ENCODE results near the gene NRCAM.

The NRCAM gene

DNA sequence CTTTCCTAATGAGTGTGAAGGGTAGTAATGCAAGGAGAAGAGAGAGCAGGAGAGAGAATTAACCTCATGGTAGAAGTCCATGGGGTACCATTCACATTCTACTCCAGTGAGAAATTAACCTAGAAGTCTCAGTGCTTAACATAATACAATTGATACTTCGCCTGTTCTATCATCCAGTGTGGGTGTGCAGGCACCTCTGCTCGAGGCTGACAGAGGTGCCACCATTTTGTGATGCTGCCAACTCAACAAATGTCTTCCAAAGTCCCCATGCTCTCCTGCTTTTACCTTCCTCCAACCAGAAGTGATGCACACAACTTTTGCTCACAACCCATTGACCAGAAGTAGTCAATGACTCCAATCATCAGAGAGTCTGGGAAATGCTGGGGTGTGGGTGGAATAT lies 207.8 kb downstream of the NRCAM start:
- DNase-seq (ENCODE audit: low read depth, low spot score), result no peak

DNA sequence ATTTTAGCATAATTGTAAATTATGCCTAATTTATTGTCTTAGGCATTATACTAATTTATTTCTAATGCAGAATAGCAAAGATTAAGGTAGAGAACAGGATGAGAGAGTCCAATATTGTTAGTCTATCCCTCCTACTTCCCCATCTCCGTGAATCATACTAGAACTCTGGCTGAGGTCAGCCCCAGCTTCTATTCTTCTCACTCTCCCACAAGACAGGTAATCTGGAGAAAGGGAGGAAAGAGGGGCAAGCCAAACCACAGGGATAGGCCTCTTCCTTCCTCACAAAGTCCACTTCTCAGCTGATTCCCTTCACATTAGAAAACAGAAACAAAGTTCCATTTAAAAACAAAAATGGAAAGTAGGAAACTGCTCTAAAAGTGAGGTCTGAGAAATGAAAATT lies 208.6 kb downstream of the NRCAM start:
- DNase-seq (ENCODE audit: low read depth, low spot score), result no peak

DNA sequence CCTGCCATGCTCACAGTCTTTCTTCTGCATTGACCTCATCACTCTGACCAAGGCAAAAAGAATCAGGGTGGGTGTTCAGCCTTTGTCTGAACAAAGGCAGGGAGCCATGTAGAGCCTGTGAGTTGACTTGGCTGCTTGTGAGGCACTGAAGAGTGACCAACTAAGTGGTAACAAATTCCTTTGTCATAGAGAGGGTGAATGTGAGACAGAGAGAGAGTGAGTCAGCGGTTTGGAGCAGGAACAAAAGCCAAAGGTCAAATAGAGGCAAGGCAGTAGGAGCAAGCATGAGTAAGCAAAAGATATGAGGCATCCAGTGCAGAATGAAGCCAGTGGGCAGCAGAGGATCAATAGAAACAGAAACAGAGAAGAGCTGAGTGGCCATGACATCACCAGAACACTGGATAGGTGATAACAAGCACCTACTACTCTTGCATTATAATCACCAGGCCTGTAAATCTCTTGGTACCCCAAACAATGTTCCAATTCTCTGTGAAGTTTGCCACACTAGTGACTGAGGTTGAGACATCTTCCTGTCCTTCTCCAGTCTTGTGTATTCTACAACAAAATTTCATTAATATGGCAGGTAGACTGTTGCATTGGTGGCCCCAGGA lies 209.9 kb downstream of the NRCAM start:
- no peak for DNase-seq (ENCODE audit: low read depth, low spot score)

DNA sequence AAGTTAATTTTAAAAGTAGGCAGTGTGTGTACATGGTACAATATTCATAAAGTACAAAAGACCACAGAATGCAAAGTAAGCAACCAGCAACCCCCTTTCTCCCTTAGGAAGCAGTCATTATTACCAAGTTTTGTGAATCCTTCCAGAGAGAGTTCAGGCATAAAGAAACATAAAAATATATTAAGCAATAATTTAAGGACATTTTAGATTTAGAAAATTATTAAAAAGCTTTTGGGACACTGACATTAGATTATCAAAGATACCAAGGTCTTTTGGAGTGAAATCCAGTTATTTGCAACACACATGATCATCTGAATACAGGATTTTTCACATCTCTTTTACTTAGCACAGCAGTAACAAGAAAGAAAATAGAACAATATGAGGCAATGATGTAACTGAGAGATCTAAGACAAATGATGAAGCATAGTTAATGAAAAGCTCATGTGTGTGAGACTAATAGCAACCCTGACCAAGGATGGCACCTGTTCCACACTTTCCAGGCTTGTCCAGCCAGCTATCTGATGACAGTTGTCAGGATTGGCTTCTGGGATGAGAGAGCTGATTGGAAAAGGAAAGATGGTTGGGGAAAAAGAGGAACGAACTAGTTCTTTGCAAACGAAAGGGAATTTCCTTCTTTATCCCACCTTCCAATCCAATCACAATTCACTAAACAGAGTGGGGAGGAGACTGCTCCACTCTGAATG lies 210.6 kb downstream of the NRCAM start:
- DNase-seq (ENCODE audit: low read depth, low spot score), result no peak

DNA sequence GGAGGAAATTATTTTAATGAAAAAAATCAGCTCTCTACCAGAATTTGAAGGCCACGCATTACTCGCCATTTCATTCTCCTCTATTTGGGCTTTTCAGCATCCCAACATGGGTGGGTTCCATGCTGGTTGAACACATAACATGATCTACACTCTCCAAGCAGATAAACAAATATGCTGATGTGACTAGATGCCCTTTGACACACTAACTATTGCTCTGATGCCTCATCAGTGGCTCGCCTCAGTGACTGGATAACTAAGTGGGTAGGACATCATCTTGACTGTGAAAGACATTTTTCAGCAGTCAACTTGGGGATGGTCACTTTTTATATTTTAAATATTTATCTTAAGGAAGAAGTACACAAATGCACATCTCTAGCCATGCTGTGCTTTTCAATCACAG lies 212.1 kb downstream of the NRCAM start:
- DNase-seq (ENCODE audit: low read depth, low spot score), result no peak

DNA sequence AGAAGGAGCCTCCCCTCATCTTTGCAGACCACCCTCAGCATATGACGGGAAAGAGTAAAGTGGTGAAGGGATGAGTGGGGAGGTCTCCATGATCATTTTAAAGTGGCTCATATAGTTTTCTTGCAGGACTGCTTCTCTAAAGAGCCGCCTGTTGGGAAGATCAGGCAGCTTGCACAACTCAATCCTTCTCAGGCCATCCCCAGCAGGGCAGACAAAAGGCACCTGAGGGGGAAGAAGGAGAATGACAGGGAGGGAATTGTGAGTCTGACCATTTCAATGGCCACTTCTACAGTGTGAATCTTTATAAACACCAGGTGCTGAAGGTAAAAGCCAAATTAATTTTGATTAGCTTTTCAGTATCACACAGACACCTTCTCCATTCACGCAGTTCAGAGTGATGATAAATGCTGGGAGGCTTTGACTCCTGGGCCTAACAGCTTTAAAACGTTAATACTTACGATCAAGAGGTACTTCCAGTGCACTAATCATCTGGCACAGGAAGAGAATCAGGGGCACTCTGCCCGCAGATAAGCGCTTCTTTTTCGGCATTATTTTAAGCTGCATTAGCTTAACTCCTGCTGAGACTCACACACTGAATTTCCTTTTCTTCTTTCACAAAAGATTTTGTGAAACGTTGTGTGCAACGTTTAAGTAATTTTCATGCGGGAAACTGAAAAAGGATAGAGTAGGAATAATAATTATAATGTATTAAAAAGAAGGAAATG lies 216.6 kb downstream of the NRCAM start:
- DNase-seq (ENCODE audit: low read depth, low spot score), result no peak

DNA sequence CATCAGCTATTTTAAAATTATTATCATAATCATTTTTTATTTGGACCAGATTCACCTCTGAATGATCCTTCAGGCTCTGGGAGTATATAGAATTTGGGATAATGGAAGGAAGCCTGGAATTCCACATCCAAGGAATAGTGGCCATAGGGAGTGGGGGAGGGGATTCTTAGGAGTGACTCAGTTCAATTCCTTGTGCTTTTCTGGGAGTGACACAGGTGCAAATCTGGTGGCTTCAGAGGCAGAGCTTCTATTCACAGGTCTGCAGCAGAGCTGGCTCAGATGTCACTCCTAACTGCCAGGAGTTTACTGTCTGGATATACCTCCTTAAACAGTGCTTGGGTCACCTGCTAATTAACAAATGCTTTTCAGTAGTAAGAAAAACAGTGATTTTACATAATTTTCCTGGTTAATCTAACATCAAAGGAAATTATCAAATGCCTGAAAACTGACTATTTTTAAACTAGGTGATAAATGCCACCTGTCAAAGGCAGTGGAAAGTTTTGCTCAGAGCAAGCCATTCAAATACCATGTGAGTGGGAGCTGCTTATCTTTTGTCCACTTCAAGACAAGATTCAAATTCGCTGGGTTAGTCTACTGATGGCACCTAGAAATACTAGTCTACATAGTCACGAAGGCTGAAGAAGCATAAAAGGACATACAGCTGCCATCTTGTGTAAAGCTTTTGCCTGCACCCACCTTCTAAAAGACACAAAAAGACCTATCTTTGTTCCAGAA lies 219.4 kb downstream of the NRCAM start:
- DNase-seq (ENCODE audit: low read depth, low spot score), result no peak

DNA sequence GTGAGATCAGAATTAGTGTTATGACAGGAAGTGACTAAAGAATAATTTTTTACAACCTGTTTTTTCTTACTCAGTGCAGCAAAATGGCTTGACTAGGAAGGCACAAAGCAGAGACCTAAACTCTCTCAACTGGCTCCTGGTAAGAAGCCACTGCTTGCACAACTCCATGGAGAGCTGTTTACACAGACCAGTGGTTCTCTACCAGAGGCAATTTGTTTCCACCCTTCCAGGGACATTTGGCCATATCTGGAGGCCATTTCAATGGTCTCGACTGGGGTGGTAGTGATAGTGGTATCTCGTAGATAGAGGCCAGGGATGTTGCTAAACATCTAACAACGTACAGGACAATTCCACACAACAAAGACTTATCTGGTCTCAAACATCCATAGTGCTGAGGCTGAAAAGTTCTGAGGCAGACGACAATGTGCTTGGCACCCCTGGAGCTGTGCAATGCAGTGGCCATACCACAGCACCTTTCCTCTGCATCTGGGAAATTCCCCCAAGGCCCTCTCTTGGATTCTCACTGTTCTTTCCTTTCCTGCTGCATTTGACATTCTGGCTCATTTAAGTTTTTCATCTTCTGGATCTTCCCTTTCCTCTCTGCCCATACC lies 220.7 kb downstream of the NRCAM start:
- no peak for DNase-seq (ENCODE audit: low read depth, low spot score)

DNA sequence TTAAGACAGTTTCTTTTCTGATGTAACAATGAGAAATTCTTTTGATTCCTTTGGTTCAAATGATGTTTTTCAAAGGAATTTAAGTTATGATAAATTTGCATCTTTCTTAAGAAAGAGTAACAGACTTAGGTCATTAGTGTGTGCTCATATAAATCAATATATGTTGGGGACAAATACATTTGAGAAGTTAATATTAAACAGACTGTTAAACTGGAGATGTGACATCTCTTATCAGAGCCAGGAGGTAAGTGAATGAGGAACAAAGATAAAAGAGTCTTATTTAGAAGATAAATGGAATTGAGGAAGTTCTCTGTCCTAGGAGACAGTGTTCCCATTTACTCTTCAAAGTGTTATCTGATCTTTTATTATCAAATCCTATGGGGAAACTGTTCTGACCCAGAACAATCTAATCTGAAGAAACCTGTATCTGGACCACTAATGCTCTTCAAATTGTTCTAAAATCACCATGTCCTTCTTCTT lies 221.2 kb downstream of the NRCAM start:
- no peak for DNase-seq (ENCODE audit: low read depth, low spot score)

DNA sequence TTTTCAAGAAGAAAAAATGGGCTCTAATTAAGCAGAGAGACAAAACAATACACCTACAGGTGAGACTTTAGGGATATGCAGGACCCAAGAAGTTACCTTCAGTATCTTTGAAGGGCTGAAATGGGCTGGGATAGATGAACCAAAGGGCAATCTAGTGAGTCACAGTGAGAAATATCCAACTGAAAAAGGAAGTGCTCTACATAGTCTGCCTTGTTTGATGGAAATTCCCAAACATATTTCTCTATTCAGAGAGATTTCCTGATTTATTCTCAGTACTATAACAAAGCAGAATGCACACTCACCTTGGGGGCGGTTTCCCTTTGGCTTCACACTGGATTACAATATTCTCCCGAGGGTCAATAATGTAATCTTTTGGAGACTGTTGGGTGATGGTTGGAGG lies 222.0 kb downstream of the NRCAM start:
- no peak for DNase-seq (ENCODE audit: low read depth, low spot score)

DNA sequence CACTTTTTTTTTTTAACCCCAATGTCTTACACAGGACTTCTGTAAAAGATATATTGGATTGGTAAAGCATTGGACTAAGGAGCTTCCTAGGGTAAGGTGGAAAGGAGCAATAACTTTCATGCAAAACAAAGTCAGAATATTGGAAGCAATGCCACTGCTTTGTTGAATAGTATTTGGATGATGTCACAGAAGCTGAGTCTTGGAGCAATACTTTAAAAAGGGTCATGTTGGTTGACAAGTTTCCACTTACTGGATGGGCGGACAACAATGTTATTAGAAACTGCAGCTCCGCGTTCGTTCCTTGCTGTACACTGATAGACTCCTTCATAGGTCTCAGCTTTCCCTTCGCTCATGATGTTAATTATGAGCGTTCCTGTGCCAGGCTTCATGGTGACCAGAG lies 224.2 kb downstream of the NRCAM start:
- no peak for DNase-seq (ENCODE audit: low read depth, low spot score)

DNA sequence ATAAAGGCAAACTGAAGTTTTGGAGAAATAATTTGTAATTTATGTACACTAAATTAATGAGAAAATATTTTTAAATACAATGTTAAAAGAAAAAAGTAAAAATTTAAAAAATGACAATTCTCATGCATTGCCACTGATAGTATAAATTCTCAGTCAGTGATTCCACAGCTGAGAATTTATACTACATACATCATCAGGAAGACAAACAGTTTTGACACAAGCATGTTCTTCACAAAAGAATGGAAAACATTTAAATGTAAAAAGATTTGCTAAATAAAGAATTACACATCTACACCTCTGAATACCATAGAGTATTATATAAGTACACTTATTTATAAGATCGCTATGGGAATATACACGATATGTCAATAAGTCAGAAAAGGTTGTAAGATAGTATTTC lies 225.0 kb downstream of the NRCAM start:
- DNase-seq (ENCODE audit: low read depth, low spot score), result no peak

DNA sequence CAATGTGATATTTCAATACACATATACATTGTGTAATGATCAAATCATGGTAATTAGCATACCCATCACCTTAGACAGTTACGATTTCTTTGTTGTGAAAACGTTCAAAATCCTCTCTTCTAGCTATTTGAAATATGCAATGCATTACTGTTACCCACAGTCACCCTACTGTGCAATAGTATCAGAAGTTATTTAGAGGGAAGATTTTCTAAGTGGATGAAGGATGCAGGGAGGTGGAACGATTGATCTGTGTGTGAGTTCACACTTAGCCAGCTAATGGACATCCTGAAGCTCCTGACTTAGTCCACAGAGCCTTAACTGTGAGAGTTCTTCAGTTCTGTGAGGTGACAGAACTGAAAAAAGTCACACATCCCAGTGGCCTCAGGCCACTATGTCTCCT lies 228.9 kb downstream of the NRCAM start:
- no peak for DNase-seq (ENCODE audit: low read depth, low spot score)

DNA sequence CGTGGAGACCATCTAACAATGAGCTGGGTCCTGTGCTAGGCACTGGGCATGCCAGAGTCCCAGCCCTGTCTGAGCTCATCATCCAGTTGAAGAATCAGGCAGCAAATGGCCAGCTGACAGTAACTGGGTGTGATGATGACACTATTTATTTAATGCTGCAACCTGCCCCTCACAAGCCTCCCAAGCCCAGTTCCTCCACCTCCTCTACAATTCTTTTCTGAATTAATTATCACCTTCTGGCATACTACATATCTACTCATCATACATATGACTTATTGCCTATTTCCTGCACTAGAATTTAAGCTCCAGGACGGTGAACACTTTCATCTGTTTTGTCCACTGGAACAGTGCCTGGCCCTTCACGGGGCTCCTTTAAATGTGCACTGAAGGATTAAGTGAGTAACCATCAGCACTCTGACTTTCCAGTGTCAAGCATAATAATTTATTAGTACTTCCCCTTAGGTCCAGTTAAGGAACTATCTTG lies 229.4 kb downstream of the NRCAM start:
- no peak for DNase-seq (ENCODE audit: low read depth, low spot score)

DNA sequence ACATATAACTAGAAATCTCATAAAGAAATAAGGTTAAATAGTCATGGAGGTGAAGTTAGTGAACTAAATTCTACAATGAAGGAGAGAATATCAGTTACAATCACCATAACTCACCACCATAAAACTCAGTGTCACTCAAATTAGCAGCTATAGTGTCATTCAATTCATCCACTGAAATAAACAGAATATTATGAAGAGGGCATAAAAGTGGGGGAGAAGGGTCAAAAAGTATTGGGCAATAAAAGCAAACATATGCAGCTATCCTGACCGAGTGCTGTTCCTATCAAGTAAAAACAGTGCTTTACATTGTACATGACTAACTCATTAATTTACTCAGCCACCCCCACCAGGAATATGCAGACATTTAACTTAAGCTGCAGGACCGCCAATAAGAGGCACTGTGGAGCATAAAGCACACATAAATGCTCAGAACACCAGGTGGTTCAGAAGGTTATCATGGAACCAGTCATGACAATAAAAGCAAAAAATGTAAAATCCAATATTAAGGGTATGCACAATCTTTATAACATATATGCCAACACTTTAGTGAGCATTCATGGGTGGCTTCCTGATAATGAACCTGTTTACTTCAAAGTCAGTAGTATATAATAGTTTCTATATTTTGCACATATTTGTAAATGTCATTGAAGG lies 230.6 kb downstream of the NRCAM start:
- DNase-seq (ENCODE audit: low read depth, low spot score), result no peak

DNA sequence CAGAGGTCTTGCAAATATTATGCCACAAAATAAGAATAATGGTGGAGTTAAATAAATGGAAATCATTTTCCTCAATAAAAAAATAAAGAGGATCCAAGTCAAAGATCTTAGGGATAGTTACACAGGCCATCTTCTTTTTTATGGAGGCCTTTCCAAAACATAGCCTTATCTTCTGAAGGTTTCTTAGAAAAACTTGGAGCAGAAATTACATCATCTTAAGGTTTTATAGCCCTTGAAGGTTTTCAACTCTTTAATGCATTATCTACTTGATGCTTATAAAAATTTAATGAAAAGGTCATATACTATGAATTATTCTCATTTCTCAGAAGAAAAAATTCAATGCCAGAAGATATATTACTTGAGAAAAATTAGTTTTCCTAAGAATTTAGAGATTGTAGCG lies 231.8 kb downstream of the NRCAM start:
- no peak for DNase-seq (ENCODE audit: low read depth, low spot score)

DNA sequence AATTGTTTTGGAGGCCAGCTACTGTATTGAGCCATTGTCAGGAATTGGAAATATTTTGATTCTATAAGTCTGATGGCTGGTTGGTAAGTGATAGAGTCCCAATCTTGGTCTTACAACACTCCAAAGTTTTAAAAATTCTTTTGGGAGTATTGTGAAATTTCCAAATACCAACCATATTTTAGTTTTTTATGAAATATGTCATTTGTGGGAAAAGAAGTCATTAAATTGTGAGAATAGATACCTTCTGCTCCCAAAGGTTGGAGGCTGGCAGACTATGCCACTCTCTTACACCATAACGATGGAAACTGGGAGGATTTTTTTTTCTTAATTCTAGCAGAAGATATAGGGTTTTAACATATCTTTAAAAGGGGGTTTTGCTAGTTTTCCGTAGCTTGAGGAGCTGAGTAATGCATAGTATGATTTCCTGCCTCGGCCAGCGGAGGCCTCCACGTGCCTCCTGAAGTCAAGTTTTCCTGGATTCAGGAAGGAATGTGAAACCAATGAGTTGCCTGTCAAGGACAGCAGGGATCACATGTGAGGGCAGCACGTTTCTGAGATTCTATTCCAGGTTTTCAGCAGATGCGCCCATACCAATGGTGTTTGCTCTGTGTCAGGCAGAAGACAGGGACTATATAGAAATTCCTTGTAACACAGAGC lies 233.9 kb downstream of the NRCAM start:
- DNase-seq (ENCODE audit: low read depth, low spot score), result no peak

DNA sequence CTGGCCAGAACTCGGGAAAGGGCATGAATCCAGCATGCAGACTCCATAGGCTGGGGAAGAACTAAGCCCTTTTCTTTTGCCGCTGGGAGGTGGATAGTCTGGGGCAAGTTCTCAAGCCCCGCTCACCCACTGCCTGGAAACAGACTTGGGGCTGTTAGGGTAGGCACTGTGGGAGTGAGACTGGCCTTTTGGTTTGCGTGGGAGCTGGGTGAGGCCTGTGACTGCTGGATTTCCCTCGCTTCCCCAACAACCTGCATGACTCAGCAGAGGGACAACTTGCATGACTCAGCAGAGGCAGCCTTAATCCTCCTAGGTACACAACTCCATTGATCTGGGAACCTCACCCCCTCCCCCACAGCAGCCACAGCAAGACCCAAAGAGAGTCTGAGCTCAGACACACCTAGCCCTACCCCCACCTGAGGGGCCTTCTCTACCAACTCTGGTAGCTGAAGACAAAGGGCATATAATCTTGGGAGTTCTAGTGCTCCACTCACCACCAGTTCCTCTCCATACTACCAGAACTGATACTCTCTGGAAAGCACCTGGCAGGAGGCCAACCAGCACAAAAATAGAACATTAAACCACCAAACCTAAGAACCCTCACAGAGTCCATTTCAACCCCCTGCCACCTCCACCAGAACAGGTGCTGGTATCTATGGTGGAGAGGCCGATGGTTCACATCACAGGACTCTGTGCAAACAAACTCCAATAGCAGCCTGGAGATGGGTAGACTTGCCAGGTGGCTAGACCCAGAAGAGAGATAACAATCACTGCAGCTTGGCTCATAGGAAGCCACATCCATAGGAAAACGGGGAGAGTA lies 244.6 kb downstream of the NRCAM start:
- DNase-seq (ENCODE audit: low read depth, low spot score), result no peak

DNA sequence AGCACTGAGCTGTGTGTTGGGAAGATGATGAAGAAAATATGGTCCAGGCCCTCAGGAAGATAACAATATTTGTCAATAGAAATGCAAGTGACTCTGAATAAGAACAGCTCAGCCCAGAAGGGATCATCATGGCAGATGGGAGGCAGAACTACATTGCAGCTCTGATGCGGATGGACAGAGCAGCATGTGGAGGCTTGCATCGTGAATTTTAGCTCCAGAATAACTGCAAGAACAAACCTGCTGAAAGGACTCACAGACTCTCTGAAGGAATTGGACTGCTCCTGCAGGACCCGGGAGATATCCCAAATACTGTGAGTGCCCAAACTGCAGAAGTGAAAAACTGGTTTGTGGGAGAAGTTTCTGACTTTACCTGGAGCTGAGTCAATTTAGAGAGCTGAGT lies 245.4 kb downstream of the NRCAM start:
- DNase-seq (ENCODE audit: low read depth, low spot score), result no peak

DNA sequence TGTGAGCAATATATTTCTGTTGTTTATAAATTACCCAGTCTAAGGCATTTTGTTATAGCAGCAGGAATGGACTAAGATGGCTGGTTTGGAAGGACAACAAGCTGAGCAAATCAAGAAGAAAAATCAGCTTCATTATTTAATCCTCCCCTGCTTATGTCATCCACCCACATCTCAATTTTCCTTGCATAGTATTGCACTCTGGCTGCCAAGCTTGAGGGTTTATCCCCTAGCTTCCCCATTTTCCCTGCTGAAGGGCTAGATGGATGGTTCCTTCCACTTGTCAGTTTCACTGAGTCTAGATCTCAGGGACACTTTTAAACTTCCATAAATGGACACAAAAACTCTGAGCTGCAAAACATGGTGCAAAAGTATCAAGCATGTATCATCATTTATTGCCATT lies 250.9 kb downstream of the NRCAM start:
- no peak for DNase-seq (ENCODE audit: low read depth, low spot score)

Data from activated CD4-positive, CD25-positive, alpha-beta regulatory T cell treated with anti-CD3 and anti-CD28 coated beads, Interleukin-2, amount 50 U/mL, for 16 hours (primary cell).